GM18873 (cell line): Measurements from ENCODE around the gene NADSYN1.
A peak's percentile ranks its signal among the peaks of the same experiment; 100 is the strongest.

ENCODE experiments used
- ATAC-seq: cut with Tn5 transposase; IDR thresholded peaks from one replicate; pipeline ENCODE4 v1.9.1; 2021; ENCODE audit warnings: mild to moderate bottlenecking, moderate library complexity, moderate number of reproducible peaks; ENCODE audit not compliant: unreplicated experiment, low FRiP score

The NADSYN1 gene

GRCh38 chr11:71448257-71449171 is 4.5 kb upstream of the NADSYN1 start, which contains the start of gene DHCR7:
TSS of gene DHCR7 (minus strand) at chr11:71448393. CDS start at chr11:71444952, 3,441 bp downstream.
- peak; percentile 64 for ATAC-seq

GRCh38 chr11:71449596-71449995 is 3.4 kb upstream of the NADSYN1 start:
- no peak for ATAC-seq

GRCh38 chr11:71450507-71450906 is 2.5 kb upstream of the NADSYN1 start:
- ATAC-seq: no peak

- no peak for ATAC-seq
Measured at GRCh38 chr11:71450939-71451338, 2.1 kb upstream of the NADSYN1 start.

- ATAC-seq: no peak
Measured at GRCh38 chr11:71451596-71452198, 1.3 kb upstream of the NADSYN1 start.

GRCh38 chr11:71452199-71453036 is 585 bp upstream of the NADSYN1 start:
- ATAC-seq: no peak

- no peak for ATAC-seq
Measured at GRCh38 chr11:71453918-71454304, 908 bp downstream of the NADSYN1 start.

- no peak for ATAC-seq
Measured at GRCh38 chr11:71454470-71455113, 1.6 kb downstream of the NADSYN1 start.

- no peak for ATAC-seq
Measured at GRCh38 chr11:71456294-71456693, 3.3 kb downstream of the NADSYN1 start.

- ATAC-seq: no peak
Measured at GRCh38 chr11:71456831-71457230, 3.8 kb downstream of the NADSYN1 start.

GRCh38 chr11:71458146-71459070 is 5.4 kb downstream of the NADSYN1 start:
- ATAC-seq: no peak

- no peak for ATAC-seq
Measured at GRCh38 chr11:71459076-71459766, 6.2 kb downstream of the NADSYN1 start.

GRCh38 chr11:71459767-71460320 is 6.8 kb downstream of the NADSYN1 start:
- ATAC-seq: no peak

- no peak for ATAC-seq
Measured at GRCh38 chr11:71461696-71462095, 8.7 kb downstream of the NADSYN1 start.

- no peak for ATAC-seq
Measured at GRCh38 chr11:71462726-71463125, 9.7 kb downstream of the NADSYN1 start.

GRCh38 chr11:71463331-71464211 is 10.6 kb downstream of the NADSYN1 start:
- ATAC-seq: no peak

GRCh38 chr11:71465054-71465453 is 12.1 kb downstream of the NADSYN1 start:
- no peak for ATAC-seq
